Psoas muscle (tissue), 8 donors: ENCODE measurements around the gene IL31. TPM values are rescaled to one million over a fixed set of nuclear protein-coding genes. Genes with fewer than 3 reads are reported as not detected.

ENCODE experiments used
- ATAC-seq, 4 donors: fragments of 200-7000 bp; cut with Tn5 transposase; one replicate each; pipeline ENCODE4 v1.9.1; 2020; ENCODE audit warnings: moderate library complexity in 3 of 4, mild to moderate bottlenecking in 2 of 4
- DNase-seq, 2 donors: peaks; one replicate each; pipeline ENCODE4 v3.0.0-alpha.2; 2020
- H3K27ac ChIP-seq: fragments of 200-600 bp; one replicate; pipeline ENCODE4 v1.8.0; 2022
- H3K27me3 ChIP-seq, 3 donors: fragments of 200-600 bp in 1 of 3; one replicate each; pipeline versions ENCODE4 v1.6.1 to v1.8.0; 2013 to 2022; ENCODE audit warnings: low read length in 2 of 3, mild to moderate bottlenecking in 2 of 3, moderate library complexity in 1 of 3; ENCODE audit not compliant: insufficient read depth in 3 of 3
- H3K36me3 ChIP-seq, 2 donors: fragments of 200-600 bp in 1 of 2; one replicate each; pipeline versions ENCODE4 v1.6.1 to v1.8.0; 2013 to 2022; ENCODE audit warnings: low read depth in 1 of 2, mild to moderate bottlenecking in 1 of 2, moderate library complexity in 1 of 2; ENCODE audit not compliant: insufficient read depth in 1 of 2
- H3K4me1 ChIP-seq: fragments of 200-600 bp; one replicate; pipeline ENCODE4 v1.8.0; 2022
- H3K4me3 ChIP-seq: fragments of 200-600 bp; one replicate; pipeline ENCODE4 v1.8.0; 2022; ENCODE audit warnings: mild to moderate bottlenecking
- H3K9me3 ChIP-seq: fragments of 200-600 bp; one replicate; pipeline ENCODE4 v1.8.0; 2022
- CTCF ChIP-seq: fragments of 200-600 bp; IDR thresholded peaks from one replicate; pipeline ENCODE4 v1.8.0; 2022; ENCODE audit warnings: antibody characterized with exemption
- WGBS, 3 donors: extraction: QIAGEN DNeasy Blood & Tissue Kit; methylation state at CpG; one replicate each; pipeline versions ENCODE4 v1.1.6 to v1.1.7; 2013; 5-methylcytosine and 5-hydroxymethylcytosine counted together
- intact Hi-C, 2 donors: fragments of 100-400 bp; cut with DNase I; formaldehyde crosslinking; loops; one replicate each; pipeline versions ENCODE4 v1.11.0 to v1.14.2; 2022
- polyA plus RNA-seq, 3 donors: library from polyadenylated mRNA; stranded (reverse); fragments of 200-250 nt; gene quantifications; one replicate each; pipeline ENCODE4 v1.2.3, GENCODE V29; 2013
- total RNA-seq, 4 donors: library from RNA; stranded (reverse); fragmentation: NEBNext Ultra II Directional in 2 of 4; extraction: Animal tissue kit (Norgen Biotek cat#: 25700) in 2 of 4; gene quantifications; one replicate each; pipeline versions ENCODE4 v1.2.1 to v1.2.4, GENCODE V29; 2021 to 2023
- donor health status: healthy with polysubstance abuse.
- donor health status: DM: no; HTN: no; CAD: no; lungs with moderate emphysema.
- donor health status: Bipolar disorder and iron deficiency.
- donor health status: healthy.
- donor health status: DM: yes; HTN: yes; CAD: no.
- donor health status: DM: no; HTN: no; CAD: no.
- donor health status: DM: no; HTN: no; CAD: no.
- donor health status: DM: yes; HTN: yes; CAD: no.

The IL31 gene
- total and polyA plus RNA-seq, 7 donors = not detected

GRCh38 chr12:122171399-122171798 is 2.6 kb downstream of the IL31 start:
- intact Hi-C loops = no loop called here
- TF ChIP-seq CTCF = no peak
- DNase-seq = no peak
- H3K9me3 ChIP-seq = no peaks in the 10 kb centered on the region
- no peaks in the 10 kb centered on the region for H3K4me1 ChIP-seq
- no peak for ATAC-seq
- no peak overlapping the region for H3K27ac ChIP-seq
- no peaks in the 10 kb centered on the region for H3K36me3 ChIP-seq
- 85 to 89% (median 86%) methylated on average over 5 of the region's 5 CpGs for WGBS, 3 donors
- no peak overlapping the region for H3K4me3 ChIP-seq
- H3K27me3 ChIP-seq = no peaks in the 10 kb centered on the region

- 87 to 93% (median 91%) methylated on average over 3 of the region's 3 CpGs for WGBS, 3 donors
- intact Hi-C loops = no loop called here
Measured at GRCh38 chr12:122168492-122168891, 5.5 kb downstream of the IL31 start.

GRCh38 chr12:122167356-122167925 is 6.6 kb downstream of the IL31 start:
- Histone ChIP-seq H3K27me3 (no peaks in the 10 kb centered on the region), H3K36me3 (no peaks in the 10 kb centered on the region), H3K9me3 (no peaks in the 10 kb centered on the region), H3K27ac (no peak overlapping the region), H3K4me3 (no peak overlapping the region), H3K4me1 (no peaks in the 10 kb centered on the region)
- intact Hi-C loops = no loop called here
- DNase-seq (no peak), ATAC-seq (no peak)
- no peak for TF ChIP-seq CTCF
- WGBS, 3 donors = 68 to 72% (median 69%) methylated on average over 10 of the region's 10 CpGs

More at GRCh38 chr12:122168492-122168891, 5.5 kb downstream of the IL31 start:
- H3K9me3 ChIP-seq = no peaks in the 10 kb centered on the region
- TF ChIP-seq CTCF = no peak
- H3K4me3 ChIP-seq = no peak overlapping the region
- DNase-seq = no peak
- no peaks in the 10 kb centered on the region for H3K4me1 ChIP-seq
- ATAC-seq = no peak
- H3K27ac ChIP-seq = no peak overlapping the region
- H3K27me3 ChIP-seq = no peaks in the 10 kb centered on the region
- H3K36me3 ChIP-seq = no peaks in the 10 kb centered on the region

- no peaks in the 10 kb centered on the region for H3K27me3 ChIP-seq
- WGBS, 3 donors = 68 to 70% (median 68%) methylated on average over 22 of the region's 22 CpGs
- intact Hi-C loops = no loop called here
- no peak overlapping the region for H3K27ac ChIP-seq
- no peaks in the 10 kb centered on the region for H3K4me1 ChIP-seq
- no peak for TF ChIP-seq CTCF
- DNase-seq (no peak), ATAC-seq (peak in 1 of 4 donors; percentile 26)
- H3K36me3 ChIP-seq = no peaks in the 10 kb centered on the region
- no peak overlapping the region for H3K4me3 ChIP-seq
- H3K9me3 ChIP-seq = no peaks in the 10 kb centered on the region
Measured at GRCh38 chr12:122166422-122167349, 7.3 kb downstream of the IL31 start.
